Measurements from ENCODE around the gene ARMH1.
"Not testable (repeated sequence)": the region's sequence is repeated elsewhere in the genome, so short reads cannot be mapped to it uniquely, and the experiment has no call there.

Gene ARMH1

GRCh38 chr1:44696789-44697345 is 22.4 kb downstream of the ARMH1 start:
- DNase-seq, result peak; percentile 49

- no peak for DNase-seq
Observed at GRCh38 chr1:44698138-44698537, 23.6 kb downstream of the ARMH1 start.

- DNase-seq, result not testable (repeated sequence)
Observed at GRCh38 chr1:44699375-44699774, 24.9 kb downstream of the ARMH1 start.

- no peak for DNase-seq
Observed at GRCh38 chr1:44700573-44700972, 26.1 kb downstream of the ARMH1 start.

GRCh38 chr1:44701141-44701573 is 26.6 kb downstream of the ARMH1 start:
- DNase-seq, result no peak

- no peak for DNase-seq
Observed at GRCh38 chr1:44705470-44705869, 31.0 kb downstream of the ARMH1 start.

- DNase-seq, result no peak
Observed at GRCh38 chr1:44705938-44706337, 31.4 kb downstream of the ARMH1 start.

- no peak for DNase-seq
Observed at GRCh38 chr1:44707112-44707881, 32.8 kb downstream of the ARMH1 start.

- no peak for DNase-seq
Observed at GRCh38 chr1:44707959-44708831, 33.7 kb downstream of the ARMH1 start.

- DNase-seq, result no peak
Observed at GRCh38 chr1:44713321-44713781, 38.8 kb downstream of the ARMH1 start.

- DNase-seq, result no peak
Observed at GRCh38 chr1:44714532-44714931, 40.0 kb downstream of the ARMH1 start.

GRCh38 chr1:44714944-44715571 is 40.5 kb downstream of the ARMH1 start:
- DNase-seq, result peak; percentile 76

GRCh38 chr1:44717156-44717555 is 42.6 kb downstream of the ARMH1 start:
- DNase-seq, result no peak

GRCh38 chr1:44717653-44718052 is 43.1 kb downstream of the ARMH1 start:
- DNase-seq, result no peak

GRCh38 chr1:44718091-44718490 is 43.6 kb downstream of the ARMH1 start:
- DNase-seq, result no peak

GRCh38 chr1:44719318-44719717 is 44.8 kb downstream of the ARMH1 start:
- DNase-seq, result no peak

GRCh38 chr1:44720281-44720680 is 45.8 kb downstream of the ARMH1 start:
- DNase-seq, result no peak

GRCh38 chr1:44721485-44722361 is 47.2 kb downstream of the ARMH1 start:
- DNase-seq, result peak; percentile 90

- no peak for DNase-seq
Observed at GRCh38 chr1:44723064-44723463, 48.5 kb downstream of the ARMH1 start.

- DNase-seq, result peak; percentile 56
Observed at GRCh38 chr1:44723496-44724295, 49.2 kb downstream of the ARMH1 start.

- DNase-seq, result no peak
Observed at GRCh38 chr1:44724296-44724954, 49.9 kb downstream of the ARMH1 start.

All from CD4-positive, alpha-beta T cell treated with Interleukin-15 for 1 hour (primary cell).